Gastrocnemius medialis (tissue), 4 donors: Measurements from ENCODE around the gene USP34.

Source experiments
- CTCF ChIP-seq, 5 experiments: fragments of 450-650 bp in 3 of 5; fragments of 200-600 bp in 2 of 5; sonication (generic) in 2 of 5; IDR thresholded peaks in 4 of 5; conservative IDR thresholded peaks in 1 of 5; 1 replicate in 4 of 5; 2 replicates in 1 of 5; pipeline ENCODE4 v1.5.1; 2016 to 2019; ENCODE audit warnings: antibody characterized with exemption in 5 of 5, mild to moderate bottlenecking in 3 of 5, moderate library complexity in 3 of 5
- POLR2A ChIP-seq, 2 donors: fragments of 450-650 bp; IDR thresholded peaks; one replicate each; pipeline ENCODE4 v1.6.1; 2017; ENCODE audit warnings: antibody characterized with exemption in 2 of 2, mild to moderate bottlenecking in 2 of 2, moderate library complexity in 2 of 2

- no peak for TF ChIP-seq CTCF (IDR thresholded peaks at IDR 0.05 in 4 of 5, conservative IDR thresholded peaks at IDR 0.05 in 1 of 5)
- no peak for TF ChIP-seq POLR2A (IDR thresholded peaks at IDR 0.05)
Observed at GRCh38 chr2:61396005-61396404, 74.9 kb downstream of the USP34 start.
